KMS-11 (cell line): ENCODE data around the gene GNAQ.

ENCODE experiments used
- H2AFZ ChIP-seq: fragments of 200-600 bp; sonication (generic); 2 replicates; pipeline ENCODE4 v1.6.1; 2016; ENCODE audit warnings: antibody characterized with exemption, mixed run types, low read depth
- H3K27ac ChIP-seq: fragments of 200-600 bp; sonication (generic); 2 replicates; pipeline ENCODE4 v1.6.1; 2016; ENCODE audit warnings: mild to moderate bottlenecking, mixed run types
- H3K27me3 ChIP-seq: fragments of 200-600 bp; sonication (generic); 2 replicates; pipeline ENCODE4 v1.6.1; 2017; ENCODE audit warnings: mild to moderate bottlenecking, low read depth, mixed run types, moderate library complexity; ENCODE audit not compliant: insufficient read depth
- H3K36me3 ChIP-seq: fragments of 200-600 bp; sonication (generic); 2 replicates; pipeline ENCODE4 v1.6.1; 2017; ENCODE audit warnings: mild to moderate bottlenecking, mixed run types; ENCODE audit not compliant: insufficient read depth
- H3K4me1 ChIP-seq: fragments of 200-600 bp; sonication (generic); 2 replicates; pipeline ENCODE4 v1.6.1; 2016; ENCODE audit warnings: mild to moderate bottlenecking, low read depth, mixed run types; ENCODE audit not compliant: poor library complexity, severe bottlenecking
- H3K4me2 ChIP-seq: fragments of 200-600 bp; sonication (generic); 2 replicates; pipeline ENCODE4 v1.7.0; 2016; ENCODE audit warnings: mild to moderate bottlenecking, mixed run types
- H3K4me3 ChIP-seq: fragments of 200-600 bp; sonication (generic); IDR thresholded peaks from 2 replicates; pipeline ENCODE4 v1.6.1; 2017; ENCODE audit warnings: low read depth, low read length, mixed read lengths; ENCODE audit not compliant: insufficient read depth
- H3K79me2 ChIP-seq: fragments of 200-600 bp; sonication (generic); 2 replicates; pipeline ENCODE4 v1.6.1; 2016; ENCODE audit warnings: low read depth, mixed run types; ENCODE audit not compliant: insufficient read depth
- H3K9ac ChIP-seq: fragments of 200-600 bp; sonication (generic); 2 replicates; pipeline ENCODE4 v1.6.1; 2016; ENCODE audit warnings: mild to moderate bottlenecking, mixed run types
- H4K20me1 ChIP-seq: fragments of 200-600 bp; sonication (generic); 2 replicates; pipeline ENCODE4 v1.6.1; 2016; ENCODE audit warnings: mild to moderate bottlenecking, mixed run types; ENCODE audit not compliant: insufficient read depth
- CTCF ChIP-seq: fragments of 200-600 bp; sonication (generic); conservative IDR thresholded peaks from 2 replicates; pipeline ENCODE4 v1.6.1; 2017; ENCODE audit warnings: low read depth, mild to moderate bottlenecking, antibody characterized with exemption, low read length, moderate library complexity, mixed read lengths

GNAQ gene

GRCh38 chr9:78038620-78039300, 7.1 kb upstream of the GNAQ start:
- no peaks in the 10 kb centered on the region for H3K27me3 ChIP-seq
- H2AFZ ChIP-seq: no peak overlapping the region
- peaks cover 4% of the 10 kb centered on the region for H3K4me1 ChIP-seq
- no peaks in the 10 kb centered on the region for H4K20me1 ChIP-seq
- no peaks in the 10 kb centered on the region for H3K36me3 ChIP-seq
- no peak overlapping the region for H3K4me3 ChIP-seq
- no peak overlapping the region for H3K27ac ChIP-seq
- no peak overlapping the region for H3K9ac ChIP-seq
- no peaks in the 10 kb centered on the region for H3K79me2 ChIP-seq
- no peak for TF ChIP-seq CTCF
- no peak overlapping the region for H3K4me2 ChIP-seq

GRCh38 chr9:78035383-78035993, 3.9 kb upstream of the GNAQ start:
- H3K4me1 ChIP-seq: peaks cover 13% of the 10 kb centered on the region
- no peak overlapping the region for H3K4me3 ChIP-seq
- H3K9ac ChIP-seq: no peak overlapping the region
- no peaks in the 10 kb centered on the region for H3K79me2 ChIP-seq
- no peaks in the 10 kb centered on the region for H4K20me1 ChIP-seq
- peak overlapping the region; percentile 35; the same call in 1 of the 2 replicates for H2AFZ ChIP-seq
- no peaks in the 10 kb centered on the region for H3K27me3 ChIP-seq
- H3K27ac ChIP-seq: no peak overlapping the region
- peak overlapping the region; percentile 33 for H3K4me2 ChIP-seq
- no peaks in the 10 kb centered on the region for H3K36me3 ChIP-seq
- peak; percentile 87 for TF ChIP-seq CTCF

GRCh38 chr9:78033870-78034269, 2.3 kb upstream of the GNAQ start:
- Histone ChIP-seq H3K27ac (no peak overlapping the region), H3K79me2 (no peaks in the 10 kb centered on the region), H3K9ac (no peak overlapping the region), H2AFZ (no peak overlapping the region), H3K36me3 (no peaks in the 10 kb centered on the region), H3K4me2 (no peak overlapping the region), H3K27me3 (no peaks in the 10 kb centered on the region), H3K4me1 (peaks cover 17% of the 10 kb centered on the region), H4K20me1 (no peaks in the 10 kb centered on the region), H3K4me3 (no peak overlapping the region)
- TF ChIP-seq CTCF: no peak

GRCh38 chr9:78032730-78033457, 1.3 kb upstream of the GNAQ start:
- Histone ChIP-seq H3K4me2 (peak overlapping the region; percentile 92), H3K27me3 (no peaks in the 10 kb centered on the region), H4K20me1 (no peaks in the 10 kb centered on the region), H3K27ac (peak overlapping the region; percentile 74), H3K9ac (peak overlapping the region; percentile 91), H3K79me2 (no peaks in the 10 kb centered on the region), H2AFZ (peak overlapping the region; percentile 93), H3K36me3 (no peaks in the 10 kb centered on the region), H3K4me3 (peak overlapping the region; percentile 60), H3K4me1 (peaks cover 17% of the 10 kb centered on the region)
- no peak for TF ChIP-seq CTCF
